ENCODE measurements around the gene CCDC192.

GRCh38 chr5:127962491-127962890 lies 259.3 kb downstream of the CCDC192 start:
- TF ChIP-seq ZNF24 (IDR thresholded peaks at IDR 0.05) = no peak
- TF ChIP-seq SP1 (IDR thresholded peaks at IDR 0.05; ENCODE audit: low read depth, low read length) = no peak
- TF ChIP-seq CTCF (IDR thresholded peaks at IDR 0.05 in 2 of 3, conservative IDR thresholded peaks at IDR 0.05 in 1 of 3; ENCODE audit: control insufficient read depth in 2 of 3, extremely low read depth in 1 of 3, insufficient read depth in 1 of 3, low read depth in 3 of 3, low read length in 3 of 3) = no peak
- no peak for TF ChIP-seq CREB1 (IDR thresholded peaks at IDR 0.05; ENCODE audit: low read depth)
- no peak for TF ChIP-seq RFX5 (IDR thresholded peaks at IDR 0.05; ENCODE audit: low read depth, low read length)
- TF ChIP-seq YY1 (IDR thresholded peaks at IDR 0.05; ENCODE audit: low read depth, low read length) = no peak
- TF ChIP-seq USF2 (IDR thresholded peaks at IDR 0.05; ENCODE audit: borderline replicate concordance, low read depth, low read length) = no peak
- TF ChIP-seq JUND (IDR thresholded peaks at IDR 0.05; ENCODE audit: low read depth, low read length) = no peak
- TF ChIP-seq EP300 (IDR thresholded peaks at IDR 0.05; ENCODE audit: borderline replicate concordance in 1 of 2, control insufficient read depth in 1 of 2, low read depth in 2 of 2, low read length in 2 of 2) = no peak
- no peak for TF ChIP-seq CUX1 (IDR thresholded peaks at IDR 0.05; ENCODE audit: insufficient replicate concordance, low read depth, low read length)
- no peak for TF ChIP-seq BHLHE40 (IDR thresholded peaks at IDR 0.05; ENCODE audit: borderline replicate concordance in 1 of 2, low read depth in 2 of 2, low read length in 1 of 2)
- no peak for TF ChIP-seq ETV6 (conservative IDR thresholded peaks at IDR 0.05 in 1 of 2, IDR thresholded peaks at IDR 0.05 in 1 of 2; ENCODE audit: borderline replicate concordance in 1 of 2, low read depth in 1 of 2)
- TF ChIP-seq POLR2AphosphoS5 (IDR thresholded peaks at IDR 0.05; ENCODE audit: low read length) = no peak
- TF ChIP-seq SIN3A (IDR thresholded peaks at IDR 0.05; ENCODE audit: low read depth, low read length) = no peak

Data from GM12878 (cell line).